ENCODE data around the gene CAMLG.
"Not testable (repeated sequence)": the region's sequence is repeated elsewhere in the genome, so short reads cannot be mapped to it uniquely, and the experiment has no call there.

Gene CAMLG

DNA sequence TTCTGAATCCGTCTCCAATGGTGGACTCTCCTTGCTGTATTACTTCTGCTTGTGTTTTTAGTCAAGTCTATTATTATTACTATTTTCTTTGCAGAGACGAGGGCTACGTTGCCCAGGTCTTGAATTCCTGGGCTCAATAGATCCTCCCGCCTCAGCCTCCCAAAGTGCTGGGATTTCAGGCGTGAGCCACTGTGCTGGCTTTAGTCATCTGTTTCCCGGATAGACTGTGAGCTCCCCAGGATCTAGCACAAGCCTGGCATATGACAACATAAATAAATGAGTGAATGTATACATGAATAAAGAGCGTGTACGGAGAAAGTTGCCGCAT, 19.8 kb downstream of the CAMLG start:
- TF ChIP-seq, protein P1, sequence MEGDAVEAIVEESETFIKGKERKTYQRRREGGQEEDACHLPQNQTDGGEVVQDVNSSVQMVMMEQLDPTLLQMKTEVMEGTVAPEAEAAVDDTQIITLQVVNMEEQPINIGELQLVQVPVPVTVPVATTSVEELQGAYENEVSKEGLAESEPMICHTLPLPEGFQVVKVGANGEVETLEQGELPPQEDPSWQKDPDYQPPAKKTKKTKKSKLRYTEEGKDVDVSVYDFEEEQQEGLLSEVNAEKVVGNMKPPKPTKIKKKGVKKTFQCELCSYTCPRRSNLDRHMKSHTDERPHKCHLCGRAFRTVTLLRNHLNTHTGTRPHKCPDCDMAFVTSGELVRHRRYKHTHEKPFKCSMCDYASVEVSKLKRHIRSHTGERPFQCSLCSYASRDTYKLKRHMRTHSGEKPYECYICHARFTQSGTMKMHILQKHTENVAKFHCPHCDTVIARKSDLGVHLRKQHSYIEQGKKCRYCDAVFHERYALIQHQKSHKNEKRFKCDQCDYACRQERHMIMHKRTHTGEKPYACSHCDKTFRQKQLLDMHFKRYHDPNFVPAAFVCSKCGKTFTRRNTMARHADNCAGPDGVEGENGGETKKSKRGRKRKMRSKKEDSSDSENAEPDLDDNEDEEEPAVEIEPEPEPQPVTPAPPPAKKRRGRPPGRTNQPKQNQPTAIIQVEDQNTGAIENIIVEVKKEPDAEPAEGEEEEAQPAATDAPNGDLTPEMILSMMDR (IDR thresholded peaks at IDR 0.05; ENCODE audit: extremely low read depth, missing control alignments) = no peak
- no peak for DNase-seq (ENCODE audit: low spot score)

DNA sequence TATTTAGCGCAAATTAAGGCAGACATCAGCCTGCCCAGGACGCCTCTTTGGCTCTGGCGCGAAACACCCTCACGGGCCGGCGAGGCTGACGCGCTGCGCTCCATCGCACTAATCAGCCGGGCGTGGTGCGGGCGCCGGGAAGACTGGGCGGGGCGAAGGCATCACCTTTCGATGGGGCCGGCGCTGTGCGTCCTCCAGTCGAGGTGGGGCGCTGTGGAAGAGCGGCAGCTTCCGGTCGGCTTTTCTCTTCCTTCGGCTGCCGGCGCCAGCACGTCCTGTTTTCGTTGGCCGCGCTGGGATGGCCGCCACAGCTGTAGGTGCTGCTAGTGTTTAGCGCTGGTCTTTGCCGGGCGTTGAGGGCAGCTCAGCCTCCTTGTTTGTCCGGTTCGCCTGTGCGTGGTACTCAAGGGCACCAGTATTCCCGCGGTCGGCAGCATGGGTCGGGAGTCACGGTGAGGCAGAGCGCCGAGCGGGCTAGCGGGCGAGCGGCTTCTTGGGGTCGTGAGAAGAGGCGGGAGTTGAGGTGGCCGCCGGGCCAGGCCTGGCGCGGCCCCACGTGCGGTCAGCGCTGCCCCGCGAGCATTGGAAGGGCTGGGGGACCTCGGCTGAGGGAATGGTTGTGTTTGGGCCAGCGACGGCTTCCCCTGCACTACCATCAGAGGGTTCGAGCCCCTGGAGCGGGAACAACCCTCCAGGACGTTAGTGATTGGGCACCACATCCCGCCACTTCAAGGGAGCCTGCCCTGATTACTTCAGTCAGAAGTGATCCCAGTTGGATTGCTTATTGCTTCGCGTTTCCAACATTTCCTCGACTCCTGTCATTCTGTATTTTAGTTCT, 20.4 kb downstream of the CAMLG start, which contains the start of gene DDX46:
Gene DDX46 (plus strand): TSS at position 276 of the 838 bp plus-strand sequence. CDS start 160 bp downstream, at position 436.
- TF ChIP-seq, protein P1 (IDR thresholded peaks at IDR 0.05; ENCODE audit: extremely low read depth, missing control alignments) = peak; percentile 88

DNA sequence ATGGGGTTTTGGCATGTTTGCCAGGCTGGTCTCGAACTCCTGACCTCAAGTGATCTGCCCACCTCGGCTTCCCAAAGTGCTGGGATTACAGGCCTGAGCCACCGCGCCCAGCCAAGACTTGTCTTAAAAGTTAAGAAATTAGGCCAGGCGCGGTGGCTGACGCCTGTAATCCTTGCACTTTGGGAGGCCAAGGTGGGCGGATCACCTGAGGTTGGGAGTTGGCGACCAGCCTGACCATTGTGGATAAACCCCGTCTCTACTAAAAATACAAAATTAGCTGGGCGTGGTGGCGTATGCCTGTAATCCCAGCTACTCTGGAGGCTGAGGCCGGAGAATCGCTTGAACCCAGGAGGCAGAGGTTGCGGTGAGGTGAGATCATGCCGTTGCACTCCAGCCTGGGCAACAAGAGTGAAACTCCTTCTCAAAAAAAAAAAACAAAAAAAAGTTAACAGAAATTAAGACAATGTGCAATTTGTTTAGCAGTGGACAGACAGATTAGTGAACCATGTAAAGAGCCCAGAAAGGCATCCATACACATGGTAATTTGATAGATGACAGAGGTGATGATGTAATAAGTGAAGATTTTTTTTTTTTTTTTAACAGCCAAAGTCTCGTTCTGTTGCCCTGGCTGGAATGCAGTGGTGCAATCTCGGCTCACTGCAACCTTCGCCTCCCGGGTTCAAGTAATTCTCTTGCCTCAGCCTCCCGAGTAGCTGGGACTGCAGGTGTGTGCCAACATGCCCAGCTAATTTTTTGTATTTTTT, 29.4 kb downstream of the CAMLG start:
- DNase-seq (ENCODE audit: low spot score) = not testable (repeated sequence)

More for the DNA sequence above, 20.4 kb downstream of the CAMLG start, which contains the start of gene DDX46:
- DNase-seq (ENCODE audit: low spot score) = peak; percentile 96

DNA sequence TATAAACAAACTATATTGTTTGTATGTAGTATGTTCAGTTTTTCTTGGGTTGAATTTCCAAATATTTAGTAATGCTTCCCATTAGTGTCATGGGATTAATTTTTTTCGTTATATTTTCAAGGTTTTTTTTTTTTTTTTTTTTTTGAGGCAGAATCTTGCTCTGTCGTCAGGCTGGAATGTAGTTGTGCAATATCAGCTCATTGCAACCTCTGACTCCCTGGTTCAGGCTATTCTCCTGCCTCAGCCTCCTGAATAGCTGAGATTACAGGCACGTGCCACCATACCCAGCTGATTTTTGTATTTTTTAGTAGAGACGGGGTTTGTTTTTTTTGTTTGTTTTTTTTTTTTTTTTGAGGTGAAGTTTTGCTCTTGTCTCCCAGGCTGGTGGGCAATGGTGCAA, 30.9 kb downstream of the CAMLG start:
- DNase-seq (ENCODE audit: low spot score) = no peak
- TF ChIP-seq, protein P1 (IDR thresholded peaks at IDR 0.05; ENCODE audit: extremely low read depth, missing control alignments) = no peak

DNA sequence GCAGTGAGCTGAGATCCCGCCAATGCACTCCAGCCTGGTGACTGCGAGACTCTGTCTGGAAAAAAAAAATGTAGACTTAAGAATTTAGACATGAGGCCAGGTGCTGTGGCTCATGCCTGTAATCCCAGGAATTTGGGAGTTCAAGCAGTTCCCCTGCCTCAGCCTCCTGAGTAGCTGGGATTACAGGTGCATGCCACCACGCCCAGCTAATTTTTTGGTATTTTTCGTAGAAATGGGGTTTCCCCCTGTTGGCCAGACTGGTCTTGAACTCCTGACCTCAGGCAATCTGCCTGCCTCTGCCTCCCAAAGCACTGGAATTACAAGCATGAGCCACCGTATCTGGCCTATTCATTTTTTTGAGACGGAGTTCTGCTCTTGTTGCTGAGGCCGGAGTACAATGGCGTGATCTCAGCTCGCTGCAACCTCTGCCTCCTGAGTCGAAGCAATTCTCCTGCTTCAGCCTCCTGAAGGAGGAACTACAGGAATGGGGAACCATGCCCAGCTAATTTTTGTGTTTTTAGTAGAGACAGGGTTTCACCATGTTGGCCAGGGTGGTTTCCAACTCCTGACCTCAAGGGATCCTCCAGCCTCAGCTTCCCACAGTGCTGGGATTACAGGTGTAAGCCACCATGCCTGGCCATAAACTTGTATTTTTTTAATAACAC, 34.2 kb downstream of the CAMLG start:
- TF ChIP-seq, protein P1 (IDR thresholded peaks at IDR 0.05; ENCODE audit: extremely low read depth, missing control alignments) = no peak
- DNase-seq (ENCODE audit: low spot score) = no peak

DNA sequence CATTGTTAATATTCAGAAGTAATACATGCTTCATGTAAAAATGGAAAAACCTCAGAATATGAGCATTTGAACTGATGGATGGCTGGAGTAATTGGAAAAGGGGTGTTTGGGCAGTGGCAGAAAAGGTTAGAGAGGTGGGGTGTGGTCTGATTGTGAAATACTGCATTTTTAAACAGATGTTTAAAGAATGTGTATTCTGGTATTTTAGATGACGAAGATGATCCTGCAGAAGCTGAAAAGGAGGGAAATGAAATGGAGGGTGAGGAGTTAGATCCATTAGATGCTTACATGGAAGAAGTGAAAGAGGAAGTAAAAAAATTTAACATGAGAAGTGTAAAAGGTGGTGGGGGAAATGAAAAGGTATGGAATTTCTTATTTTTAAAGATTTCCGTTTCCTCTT, 39.0 kb downstream of the CAMLG start:
- TF ChIP-seq, protein P1 (IDR thresholded peaks at IDR 0.05; ENCODE audit: extremely low read depth, missing control alignments) = no peak
- no peak for DNase-seq (ENCODE audit: low spot score)

DNA sequence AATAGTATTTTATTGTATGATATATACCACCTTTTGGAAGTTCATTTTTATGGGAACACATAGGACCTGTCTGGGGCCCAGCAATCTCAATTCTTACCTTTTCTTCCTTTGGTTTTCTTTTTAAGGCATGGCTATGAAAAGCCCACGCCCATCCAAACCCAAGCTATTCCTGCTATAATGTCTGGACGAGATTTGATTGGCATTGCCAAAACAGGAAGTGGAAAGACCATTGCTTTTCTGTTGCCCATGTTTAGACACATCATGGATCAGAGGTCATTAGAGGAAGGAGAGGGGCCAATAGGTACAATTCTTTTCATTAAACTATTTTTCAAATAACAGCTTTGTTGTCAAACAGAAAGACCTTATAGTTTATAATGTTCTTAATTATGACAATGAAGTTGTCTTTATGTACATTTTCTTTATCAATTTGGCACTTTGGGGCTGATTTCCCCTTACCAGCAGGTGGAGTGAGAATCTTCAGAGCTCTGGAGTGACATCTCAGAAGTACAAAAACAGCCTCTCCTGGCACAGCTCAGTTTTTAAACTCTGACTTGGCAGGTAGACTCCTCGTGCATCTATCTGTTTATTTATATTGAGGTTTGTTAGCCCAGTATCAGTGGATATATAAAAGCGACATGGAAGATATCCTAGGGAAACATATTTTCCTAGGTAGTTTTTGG, 46.0 kb downstream of the CAMLG start:
- TF ChIP-seq, protein P1 (IDR thresholded peaks at IDR 0.05; ENCODE audit: extremely low read depth, missing control alignments) = no peak
- DNase-seq (ENCODE audit: low spot score) = no peak
